Small intestine (tissue), 7 donors: ENCODE data around the gene CALCOCO1. TPM values are rescaled to one million over a fixed set of nuclear protein-coding genes. Genes with fewer than 3 reads are reported as not detected.
"Not testable (repeated sequence)": the region's sequence is repeated elsewhere in the genome, so short reads cannot be mapped to it uniquely, and the experiment has no call there.

Experiments used
- DNase-seq, 2 donors: peaks; one replicate each; pipeline versions ENCODE4 v3.0.0 to v3.0.0-alpha.2; 2013
- FAIRE-seq: peaks from 2 replicates; lab custom pipeline; 2012; peaks lifted over from hg19 to GRCh38; lab: Jason Lieb, UNC
- H3K27ac ChIP-seq, 3 donors: one replicate each; pipeline ENCODE4 v1.5.1; 2013; ENCODE audit warnings: low read length in 2 of 3, mild to moderate bottlenecking in 2 of 3, control low read depth in 1 of 3, inconsistent platforms in 1 of 3, low read depth in 1 of 3, moderate library complexity in 1 of 3
- H3K27me3 ChIP-seq, 3 donors: one replicate each; pipeline ENCODE4 v1.6.1; 2013; ENCODE audit warnings: low read length in 3 of 3, inconsistent platforms in 1 of 3; ENCODE audit not compliant: control insufficient read depth in 3 of 3, insufficient read depth in 3 of 3
- H3K36me3 ChIP-seq, 3 donors: one replicate each; pipeline ENCODE4 v1.6.1; 2013; ENCODE audit warnings: low read length in 3 of 3, inconsistent platforms in 1 of 3, low read depth in 1 of 3, mild to moderate bottlenecking in 1 of 3, moderate library complexity in 1 of 3; ENCODE audit not compliant: control insufficient read depth in 3 of 3, insufficient read depth in 2 of 3
- H3K4me1 ChIP-seq, 3 donors: one replicate each; pipeline ENCODE4 v1.6.1; 2013; ENCODE audit warnings: low read length in 2 of 3, inconsistent platforms in 1 of 3, low read depth in 1 of 3, mild to moderate bottlenecking in 1 of 3, moderate library complexity in 1 of 3; ENCODE audit not compliant: control insufficient read depth in 3 of 3, insufficient read depth in 2 of 3
- H3K4me3 ChIP-seq, 3 donors: one replicate each; pipeline ENCODE4 v1.5.1; 2013; ENCODE audit warnings: low read length in 3 of 3, control low read depth in 1 of 3, inconsistent platforms in 1 of 3, low read depth in 1 of 3, mild to moderate bottlenecking in 1 of 3, moderate library complexity in 1 of 3
- H3K9me3 ChIP-seq, 2 donors: one replicate each; pipeline ENCODE4 v1.6.1; 2013; ENCODE audit warnings: low read depth in 1 of 2, low read length in 1 of 2; ENCODE audit not compliant: control insufficient read depth in 2 of 2, insufficient read depth in 1 of 2
- WGBS, 3 donors: extraction: QIAGEN DNeasy Blood & Tissue Kit; methylation state at CpG; one replicate each; pipeline ENCODE4 v1.1.7; 2013; 5-methylcytosine and 5-hydroxymethylcytosine counted together
- polyA plus RNA-seq, 4 donors: library from polyadenylated mRNA; stranded (reverse) in 3 of 4; unstranded in 1 of 4; fragments of 200-250 nt in 3 of 4; fragments of 120-200 nt in 1 of 4; gene quantifications; one replicate each; pipeline versions ENCODE4 v1.2.1 to v1.2.3, GENCODE V29; 2013
- donor health status: healthy with polysubstance abuse.
- donor health status: control.
- donor health status: control.
- donor health status: Bipolar disorder and iron deficiency.
- donor health status: healthy.

CALCOCO1 gene
- polyA plus RNA-seq, 4 donors: 45.1 to 81.3 (median 46.6) TPM

- DNase-seq (no peak), FAIRE-seq (no peak)
- Histone ChIP-seq H3K27ac (no peak overlapping the region), H3K27me3 (no peaks in the 10 kb centered on the region), H3K36me3 (peaks cover 5 to 48% (median 15%) of the 10 kb centered on the region in 3 donors), H3K4me1 (peaks cover 0 to 17% (median 4%) of the 10 kb centered on the region in 3 donors), H3K9me3 (no peaks in the 10 kb centered on the region), H3K4me3 (no peak overlapping the region)
- WGBS, 3 donors: 76 to 87% (median 82%) methylated on average over 3 of the region's 3 CpGs
Measured at GRCh38 chr12:53722450-53723041, 4.7 kb downstream of the CALCOCO1 start.

- WGBS, 3 donors: 80 to 92% (median 85%) methylated on average over 1 of the region's 1 CpG
- Histone ChIP-seq H3K36me3 (peaks cover 10 to 56% (median 18%) of the 10 kb centered on the region in 3 donors), H3K27ac (no peak overlapping the region), H3K4me3 (no peak overlapping the region), H3K4me1 (peaks cover 0 to 8% (median under 1%) of the 10 kb centered on the region in 3 donors), H3K9me3 (no peaks in the 10 kb centered on the region), H3K27me3 (no peaks in the 10 kb centered on the region)
- FAIRE-seq: no peak
- DNase-seq: no peak
Measured at GRCh38 chr12:53720946-53721345, 6.3 kb downstream of the CALCOCO1 start.

- no peak for FAIRE-seq
- Histone ChIP-seq H3K27me3 (no peaks in the 10 kb centered on the region), H3K36me3 (peaks cover 10 to 62% (median 18%) of the 10 kb centered on the region in 3 donors), H3K27ac (no peak overlapping the region), H3K9me3 (no peaks in the 10 kb centered on the region), H3K4me1 (no peaks in the 10 kb centered on the region), H3K4me3 (no peak overlapping the region)
- DNase-seq: no peak
- WGBS, 3 donors: 69 to 89% (median 74%) methylated on average over 2 of the region's 2 CpGs
Measured at GRCh38 chr12:53719649-53720048, 7.6 kb downstream of the CALCOCO1 start.

GRCh38 chr12:53718567-53718966 is 8.7 kb downstream of the CALCOCO1 start:
- DNase-seq: not testable (repeated sequence)
- H3K36me3 ChIP-seq: peaks cover 10 to 65% (median 18%) of the 10 kb centered on the region in 3 donors

GRCh38 chr12:53717319-53717718 is 9.9 kb downstream of the CALCOCO1 start:
- H3K4me1 ChIP-seq: no peaks in the 10 kb centered on the region
- no peak overlapping the region for H3K4me3 ChIP-seq
- no peaks in the 10 kb centered on the region for H3K27me3 ChIP-seq
- H3K27ac ChIP-seq: no peak overlapping the region
- no peaks in the 10 kb centered on the region for H3K9me3 ChIP-seq
- WGBS, 3 donors: 92 to 93% (median 93%) methylated on average over 5 of the region's 5 CpGs
- peaks cover 7 to 68% (median 17%) of the 10 kb centered on the region in 3 donors for H3K36me3 ChIP-seq
- no peak for DNase-seq
- no peak for FAIRE-seq

More at GRCh38 chr12:53718567-53718966, 8.7 kb downstream of the CALCOCO1 start:
- not testable (repeated sequence) for H3K4me3 ChIP-seq, H3K9me3 ChIP-seq, H3K4me1 ChIP-seq, H3K27ac ChIP-seq, FAIRE-seq, H3K27me3 ChIP-seq
- WGBS, 3 donors: 71 to 94% (median 89%) methylated on average over 6 of the region's 6 CpGs

- Histone ChIP-seq H3K27me3 (no peaks in the 10 kb centered on the region), H3K4me3 (no peak overlapping the region), H3K4me1 (no peaks in the 10 kb centered on the region), H3K27ac (no peak overlapping the region), H3K9me3 (no peaks in the 10 kb centered on the region), H3K36me3 (peaks cover 4 to 55% (median 5%) of the 10 kb centered on the region in 3 donors)
- WGBS, 3 donors: 89 to 94% (median 92%) methylated on average over 4 of the region's 4 CpGs
- FAIRE-seq (no peak), DNase-seq (no peak)
Measured at GRCh38 chr12:53714004-53714403, 13.2 kb downstream of the CALCOCO1 start.

GRCh38 chr12:53713516-53713915 is 13.7 kb downstream of the CALCOCO1 start:
- FAIRE-seq (no peak), DNase-seq (no peak)
- H3K36me3 ChIP-seq: peaks cover 4 to 50% (median 5%) of the 10 kb centered on the region in 3 donors
- 87 to 91% (median 91%) methylated on average over 9 of the region's 9 CpGs for WGBS, 3 donors
- H3K27ac ChIP-seq: no peak overlapping the region
- no peak overlapping the region for H3K4me3 ChIP-seq
- H3K27me3 ChIP-seq: no peaks in the 10 kb centered on the region
- H3K9me3 ChIP-seq: no peaks in the 10 kb centered on the region
- H3K4me1 ChIP-seq: no peaks in the 10 kb centered on the region

- DNase-seq (no peak), FAIRE-seq (no peak)
- no peaks in the 10 kb centered on the region for H3K4me1 ChIP-seq
- H3K9me3 ChIP-seq: no peaks in the 10 kb centered on the region
- H3K27me3 ChIP-seq: peaks cover 0 to 5% (median 0%) of the 10 kb centered on the region in 3 donors
- H3K27ac ChIP-seq: no peak overlapping the region
- H3K36me3 ChIP-seq: peaks cover 3 to 50% (median 5%) of the 10 kb centered on the region in 3 donors
- H3K4me3 ChIP-seq: no peak overlapping the region
- WGBS, 3 donors: 73 to 89% (median 82%) methylated on average over 8 of the region's 8 CpGs
Measured at GRCh38 chr12:53712059-53712643, 15.1 kb downstream of the CALCOCO1 start.
